Chondrocyte (in vitro differentiated cells): Measurements from ENCODE around the gene BLID. TPM values are rescaled to one million over a fixed set of nuclear protein-coding genes. Genes with fewer than 3 reads are reported as not detected.

Experiments used
- DNase-seq: peaks from one replicate; pipeline ENCODE4 v3.0.0; 2021; ENCODE audit warnings: mixed read lengths, low spot score
- H3K27ac Mint-ChIP-seq: one replicate; pipeline ENCODE4 v1.8.0; 2021; ENCODE audit warnings: mild to moderate bottlenecking, moderate library complexity, mixed read lengths; ENCODE audit not compliant: unreplicated experiment
- H3K27me3 Mint-ChIP-seq: 2 replicates; pipeline ENCODE4 v1.8.0; 2021; ENCODE audit warnings: low read depth, mixed read lengths
- H3K36me3 Mint-ChIP-seq: 2 replicates; pipeline ENCODE4 v1.8.0; 2021; ENCODE audit warnings: low read depth, mixed read lengths
- H3K4me1 Mint-ChIP-seq: 2 replicates; pipeline ENCODE4 v1.8.0; 2021; ENCODE audit warnings: low read depth, mild to moderate bottlenecking, mixed read lengths
- H3K4me3 Mint-ChIP-seq: one replicate; pipeline ENCODE4 v1.8.0; 2021; ENCODE audit warnings: mild to moderate bottlenecking, moderate library complexity, mixed read lengths; ENCODE audit not compliant: unreplicated experiment
- H3K9me3 Mint-ChIP-seq: 2 replicates; pipeline ENCODE4 v1.8.0; 2021; ENCODE audit warnings: low read depth, mixed read lengths
- CTCF ChIP-seq: fragments of 200-600 bp; sonication (generic); IDR thresholded peaks from 2 replicates; pipeline ENCODE4 v1.5.0; 2021; ENCODE audit warnings: antibody characterized with exemption, mild to moderate bottlenecking, moderate library complexity
- total RNA-seq: library from RNA; stranded (reverse); gene quantifications from 3 replicates; pipeline ENCODE4 v1.2.1, GENCODE V29; 2021

BLID gene
- total RNA-seq, 1 donor from 2014 or later, result 0.35 TPM

- no peak overlapping the region for H3K27ac Mint-ChIP-seq
- H3K4me3 Mint-ChIP-seq, result no peak overlapping the region
- DNase-seq, result no peak
- no peak for TF ChIP-seq CTCF
- no peaks in the 10 kb centered on the region for H3K27me3 Mint-ChIP-seq
- no peaks in the 10 kb centered on the region for H3K9me3 Mint-ChIP-seq
- H3K36me3 Mint-ChIP-seq, result no peaks in the 10 kb centered on the region
- H3K4me1 Mint-ChIP-seq, result peaks cover 33% of the 10 kb centered on the region
Measured at GRCh38 chr11:122108828-122109227, 7.2 kb downstream of the BLID start.

- peak; percentile 77 for TF ChIP-seq CTCF
- H3K36me3 Mint-ChIP-seq, result no peaks in the 10 kb centered on the region
- no peaks in the 10 kb centered on the region for H3K27me3 Mint-ChIP-seq
- peaks cover 33% of the 10 kb centered on the region for H3K4me1 Mint-ChIP-seq
- DNase-seq, result no peak
- H3K27ac Mint-ChIP-seq, result no peak overlapping the region
- no peak overlapping the region for H3K4me3 Mint-ChIP-seq
- H3K9me3 Mint-ChIP-seq, result no peaks in the 10 kb centered on the region
Measured at GRCh38 chr11:122108192-122108799, 7.7 kb downstream of the BLID start.

- Mint-ChIP-seq H3K9me3 (no peaks in the 10 kb centered on the region), H3K27ac (no peak overlapping the region), H3K27me3 (no peaks in the 10 kb centered on the region), H3K4me3 (no peak overlapping the region), H3K36me3 (no peaks in the 10 kb centered on the region), H3K4me1 (peaks cover 26% of the 10 kb centered on the region)
- DNase-seq, result no peak
- no peak for TF ChIP-seq CTCF
Measured at GRCh38 chr11:122107566-122107965, 8.4 kb downstream of the BLID start.

GRCh38 chr11:122107045-122107444 lies 9.0 kb downstream of the BLID start:
- TF ChIP-seq CTCF, result no peak
- H3K9me3 Mint-ChIP-seq, result no peaks in the 10 kb centered on the region
- H3K27me3 Mint-ChIP-seq, result no peaks in the 10 kb centered on the region
- H3K36me3 Mint-ChIP-seq, result no peaks in the 10 kb centered on the region
- peaks cover 21% of the 10 kb centered on the region for H3K4me1 Mint-ChIP-seq
- no peak for DNase-seq
- no peak overlapping the region for H3K4me3 Mint-ChIP-seq
- no peak overlapping the region for H3K27ac Mint-ChIP-seq

- Mint-ChIP-seq H3K4me3 (no peak overlapping the region), H3K36me3 (no peaks in the 10 kb centered on the region), H3K27me3 (no peaks in the 10 kb centered on the region), H3K27ac (no peak overlapping the region), H3K4me1 (peaks cover 21% of the 10 kb centered on the region), H3K9me3 (no peaks in the 10 kb centered on the region)
- DNase-seq, result no peak
- TF ChIP-seq CTCF, result no peak
Measured at GRCh38 chr11:122105044-122105758, 10.8 kb downstream of the BLID start.
